Skeletal muscle satellite cell (primary cell): ENCODE results near the gene DYSF.

Experiments
- H3K27me3 ChIP-seq: 2 replicates; pipeline ENCODE4 v1.7.0; 2013; ENCODE audit warnings: low read length; ENCODE audit not compliant: control insufficient read depth, insufficient read depth
- H3K36me3 ChIP-seq: 2 replicates; pipeline ENCODE4 v1.7.0; 2013; ENCODE audit warnings: mild to moderate bottlenecking, control low read depth, low read length; ENCODE audit not compliant: insufficient read depth
- H3K4me1 ChIP-seq: 2 replicates; pipeline ENCODE4 v1.7.0; 2013; ENCODE audit warnings: low read length; ENCODE audit not compliant: control insufficient read depth, insufficient read depth
- H3K4me2 ChIP-seq: 2 replicates; pipeline ENCODE4 v1.7.0; 2013; ENCODE audit warnings: mild to moderate bottlenecking, low read length
- H3K4me3 ChIP-seq: 2 replicates; pipeline ENCODE4 v1.7.0; 2013; ENCODE audit warnings: low read length
- H3K9ac ChIP-seq: 2 replicates; pipeline ENCODE4 v1.7.0; 2013; ENCODE audit warnings: mild to moderate bottlenecking, low read depth, low read length, moderate library complexity
- H3K9me3 ChIP-seq: replicated peaks from 2 replicates; pipeline ENCODE4 v1.7.0; 2013; ENCODE audit warnings: mild to moderate bottlenecking, control low read depth, low read length

DYSF gene

GRCh38 chr2:71615767-71616730, 162.7 kb downstream of the DYSF start:
- Histone ChIP-seq H3K36me3 (no peaks in the 10 kb centered on the region), H3K27me3 (no peaks in the 10 kb centered on the region), H3K4me1 (no peaks in the 10 kb centered on the region), H3K9ac (no peak overlapping the region), H3K9me3 (no peaks in the 10 kb centered on the region), H3K4me2 (no peak overlapping the region), H3K4me3 (no peak overlapping the region)

DNA sequence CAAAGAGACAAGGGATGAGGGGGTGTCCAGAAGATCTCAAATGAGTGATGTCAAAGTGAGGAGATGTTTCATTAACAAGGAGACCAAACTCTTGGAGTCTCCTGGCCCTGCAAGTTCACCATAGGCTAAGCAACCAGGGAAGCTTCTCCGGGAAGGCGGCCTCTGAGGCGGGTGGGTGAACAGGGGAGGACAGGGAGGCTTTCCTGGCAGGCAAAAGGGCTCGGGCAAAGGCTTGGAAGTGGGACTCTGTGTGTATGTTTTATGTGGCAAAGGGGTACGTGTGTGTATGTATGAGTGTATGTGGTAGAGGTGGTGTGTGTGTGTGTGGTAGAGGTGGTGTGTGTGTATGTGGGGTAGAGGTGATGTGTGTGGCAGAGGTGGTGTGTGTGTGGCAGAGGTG, 163.9 kb downstream of the DYSF start:
- Histone ChIP-seq H3K4me3 (no peak overlapping the region), H3K36me3 (no peaks in the 10 kb centered on the region), H3K4me1 (no peaks in the 10 kb centered on the region), H3K9me3 (no peaks in the 10 kb centered on the region), H3K27me3 (no peaks in the 10 kb centered on the region), H3K9ac (no peak overlapping the region), H3K4me2 (no peak overlapping the region)

DNA sequence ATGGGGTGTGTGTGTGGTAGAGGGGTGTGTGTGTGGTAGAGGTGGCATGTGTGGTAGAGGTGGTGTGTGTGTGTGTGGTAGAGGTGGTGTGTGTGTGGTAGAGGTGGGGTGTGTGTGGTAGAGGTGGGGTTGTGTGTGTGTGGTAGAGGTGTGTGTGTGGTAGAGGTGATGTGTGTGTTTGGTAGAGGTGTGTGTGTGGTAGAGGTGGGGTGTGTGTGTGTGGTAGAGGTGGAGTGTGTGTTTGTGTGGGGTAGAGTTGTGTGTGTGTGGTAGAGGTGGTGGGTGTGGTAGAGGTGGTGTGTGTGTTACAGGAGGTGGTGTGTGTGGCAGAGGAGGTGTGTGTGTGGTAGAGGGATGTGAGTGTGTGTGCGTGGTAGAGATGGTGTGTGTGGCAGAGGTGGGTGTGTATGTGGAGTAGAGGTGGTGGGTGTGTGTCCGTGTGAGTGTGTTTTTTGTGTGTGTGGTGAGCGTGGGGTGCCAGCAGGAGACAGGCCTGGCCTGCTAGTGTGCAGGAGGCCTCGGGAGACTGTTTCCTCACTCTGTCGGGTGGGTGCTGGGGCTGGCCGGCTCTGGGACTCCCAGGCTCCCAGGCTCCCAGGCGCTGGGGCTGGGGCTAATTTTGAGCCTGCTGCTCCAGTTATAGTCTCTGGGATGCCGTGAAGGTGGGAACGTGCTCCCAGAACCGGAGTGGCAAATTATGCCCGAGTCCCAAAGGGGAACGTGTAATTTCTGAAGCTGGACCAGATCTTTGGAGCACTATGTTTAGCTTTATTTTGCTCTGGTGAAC, 165.2 kb downstream of the DYSF start:
- no peak overlapping the region for H3K4me2 ChIP-seq
- H3K27me3 ChIP-seq: no peaks in the 10 kb centered on the region
- H3K9ac ChIP-seq: no peak overlapping the region
- no peak overlapping the region for H3K4me3 ChIP-seq
- H3K4me1 ChIP-seq: no peaks in the 10 kb centered on the region
- H3K36me3 ChIP-seq: no peaks in the 10 kb centered on the region
- H3K9me3 ChIP-seq: no peaks in the 10 kb centered on the region

GRCh38 chr2:71619230-71619741, 165.9 kb downstream of the DYSF start:
- Histone ChIP-seq H3K36me3 (no peaks in the 10 kb centered on the region), H3K9ac (no peak overlapping the region), H3K9me3 (no peaks in the 10 kb centered on the region), H3K4me3 (no peak overlapping the region), H3K4me1 (no peaks in the 10 kb centered on the region), H3K4me2 (no peak overlapping the region), H3K27me3 (no peaks in the 10 kb centered on the region)

DNA sequence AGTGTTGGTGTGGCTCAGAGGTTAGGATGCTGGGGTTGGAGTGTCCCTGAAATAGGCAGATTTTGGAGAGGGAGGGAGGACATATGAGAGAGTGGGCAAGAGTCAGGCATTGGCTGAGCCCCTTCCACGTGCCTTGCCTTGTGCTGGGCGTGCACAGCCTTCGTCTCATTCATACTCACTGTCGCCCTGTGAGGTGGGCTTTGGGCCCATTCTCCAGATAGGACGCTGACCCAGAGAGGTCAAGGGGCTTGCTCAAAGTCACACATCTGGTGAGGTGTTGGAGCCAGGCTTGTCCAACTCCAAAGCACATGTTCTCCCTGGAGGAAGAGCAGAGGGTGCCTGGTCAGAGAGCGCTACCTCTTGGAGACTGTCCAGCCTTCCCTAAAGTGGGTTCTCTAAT, 166.8 kb downstream of the DYSF start:
- H3K9ac ChIP-seq: no peak overlapping the region
- H3K9me3 ChIP-seq: no peaks in the 10 kb centered on the region
- H3K36me3 ChIP-seq: no peaks in the 10 kb centered on the region
- no peaks in the 10 kb centered on the region for H3K4me1 ChIP-seq
- H3K4me2 ChIP-seq: no peak overlapping the region
- H3K27me3 ChIP-seq: no peaks in the 10 kb centered on the region
- no peak overlapping the region for H3K4me3 ChIP-seq

DNA sequence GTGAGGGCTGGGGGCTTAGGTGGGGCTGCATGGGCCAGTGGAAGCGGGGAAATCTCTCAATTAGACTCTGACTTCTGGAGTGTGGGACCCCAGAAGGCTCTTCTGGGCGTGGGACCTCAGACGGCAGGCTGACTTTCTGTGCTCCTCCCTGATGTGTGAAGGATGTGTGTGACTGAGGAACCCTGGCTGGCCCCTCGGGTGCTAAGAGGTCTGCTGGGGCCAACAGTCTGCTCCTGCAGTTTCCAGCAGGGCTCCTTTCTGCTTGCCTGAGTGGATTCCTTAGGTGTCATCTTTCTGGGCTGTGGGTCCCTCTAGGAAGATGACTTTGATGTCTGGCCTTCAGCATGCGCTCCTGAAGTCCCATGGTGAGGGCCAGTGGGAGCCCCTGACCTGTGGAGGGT, 167.5 kb downstream of the DYSF start:
- Histone ChIP-seq H3K27me3 (no peaks in the 10 kb centered on the region), H3K4me1 (no peaks in the 10 kb centered on the region), H3K36me3 (no peaks in the 10 kb centered on the region), H3K9me3 (no peaks in the 10 kb centered on the region), H3K4me3 (no peak overlapping the region), H3K9ac (no peak overlapping the region), H3K4me2 (no peak overlapping the region)

- no peaks in the 10 kb centered on the region for H3K27me3 ChIP-seq
- no peak overlapping the region for H3K4me2 ChIP-seq
- H3K4me3 ChIP-seq: no peak overlapping the region
Measured at GRCh38 chr2:71629273-71629672, 175.9 kb downstream of the DYSF start.

DNA sequence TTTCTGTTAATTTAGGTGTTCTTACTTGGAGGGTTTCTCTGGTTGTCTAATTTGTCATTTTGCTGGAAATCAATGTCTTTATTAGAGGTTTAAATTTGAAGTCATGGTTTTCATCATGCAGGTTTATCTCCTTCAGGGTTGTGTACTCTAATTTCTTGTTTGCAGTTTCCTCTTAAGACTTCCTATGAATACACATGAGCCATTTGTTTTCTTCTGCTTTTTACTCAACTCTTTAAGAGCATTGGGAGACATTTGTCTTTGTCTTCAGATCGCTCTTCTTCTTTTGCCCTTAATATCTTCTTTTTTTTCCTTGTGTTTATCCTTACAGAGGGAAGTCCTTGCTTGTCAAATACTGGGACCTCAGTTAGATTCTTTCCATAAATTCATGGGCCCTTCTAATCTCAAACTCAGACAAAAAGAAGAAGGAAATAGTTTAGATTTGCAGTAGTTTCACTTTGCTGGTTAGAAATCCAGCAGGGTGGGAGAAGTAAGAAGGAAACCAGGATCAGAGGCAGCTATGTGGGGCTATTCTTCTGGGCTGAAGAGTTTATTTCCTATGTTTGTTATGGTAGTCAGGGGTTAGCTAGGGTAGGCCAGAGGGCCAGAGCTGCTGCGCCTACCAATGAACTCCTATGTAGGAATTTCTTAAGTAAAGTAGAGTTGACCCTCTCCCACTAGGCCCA, 176.6 kb downstream of the DYSF start:
- H3K4me2 ChIP-seq: no peak overlapping the region
- no peaks in the 10 kb centered on the region for H3K27me3 ChIP-seq
- H3K9ac ChIP-seq: no peak overlapping the region
- peaks cover 5% of the 10 kb centered on the region for H3K4me1 ChIP-seq
- no peaks in the 10 kb centered on the region for H3K9me3 ChIP-seq
- H3K4me3 ChIP-seq: no peak overlapping the region
- H3K36me3 ChIP-seq: no peaks in the 10 kb centered on the region

More at GRCh38 chr2:71629273-71629672, 175.9 kb downstream of the DYSF start:
- no peaks in the 10 kb centered on the region for H3K36me3 ChIP-seq
- no peaks in the 10 kb centered on the region for H3K9me3 ChIP-seq
- peaks cover 5% of the 10 kb centered on the region for H3K4me1 ChIP-seq
- H3K9ac ChIP-seq: no peak overlapping the region

- no peaks in the 10 kb centered on the region for H3K36me3 ChIP-seq
- no peaks in the 10 kb centered on the region for H3K9me3 ChIP-seq
- H3K27me3 ChIP-seq: no peaks in the 10 kb centered on the region
- H3K4me1 ChIP-seq: peaks cover 5% of the 10 kb centered on the region
- no peak overlapping the region for H3K4me3 ChIP-seq
- H3K9ac ChIP-seq: no peak overlapping the region
- no peak overlapping the region for H3K4me2 ChIP-seq
Measured at GRCh38 chr2:71630454-71631328, 177.3 kb downstream of the DYSF start.

GRCh38 chr2:71631411-71631931, 178.1 kb downstream of the DYSF start:
- Histone ChIP-seq H3K4me2 (peak overlapping the region; percentile 66), H3K36me3 (no peaks in the 10 kb centered on the region), H3K27me3 (no peaks in the 10 kb centered on the region), H3K9ac (no peak overlapping the region), H3K9me3 (no peaks in the 10 kb centered on the region), H3K4me1 (peaks cover 5% of the 10 kb centered on the region), H3K4me3 (peak overlapping the region; percentile 25)
